HG03045 (cell line): Measurements from ENCODE around the gene ATP8A1.
A peak's percentile ranks its signal among the peaks of the same experiment; 100 is the strongest.
"Not testable (repeated sequence)": the region's sequence is repeated elsewhere in the genome, so short reads cannot be mapped to it uniquely, and the experiment has no call there.

Experiments used
- ATAC-seq: cut with Tn5 transposase; IDR thresholded peaks from one replicate; pipeline ENCODE4 v1.9.1; 2021; ENCODE audit warnings: mild to moderate bottlenecking, moderate library complexity; ENCODE audit not compliant: unreplicated experiment

The ATP8A1 gene

DNA sequence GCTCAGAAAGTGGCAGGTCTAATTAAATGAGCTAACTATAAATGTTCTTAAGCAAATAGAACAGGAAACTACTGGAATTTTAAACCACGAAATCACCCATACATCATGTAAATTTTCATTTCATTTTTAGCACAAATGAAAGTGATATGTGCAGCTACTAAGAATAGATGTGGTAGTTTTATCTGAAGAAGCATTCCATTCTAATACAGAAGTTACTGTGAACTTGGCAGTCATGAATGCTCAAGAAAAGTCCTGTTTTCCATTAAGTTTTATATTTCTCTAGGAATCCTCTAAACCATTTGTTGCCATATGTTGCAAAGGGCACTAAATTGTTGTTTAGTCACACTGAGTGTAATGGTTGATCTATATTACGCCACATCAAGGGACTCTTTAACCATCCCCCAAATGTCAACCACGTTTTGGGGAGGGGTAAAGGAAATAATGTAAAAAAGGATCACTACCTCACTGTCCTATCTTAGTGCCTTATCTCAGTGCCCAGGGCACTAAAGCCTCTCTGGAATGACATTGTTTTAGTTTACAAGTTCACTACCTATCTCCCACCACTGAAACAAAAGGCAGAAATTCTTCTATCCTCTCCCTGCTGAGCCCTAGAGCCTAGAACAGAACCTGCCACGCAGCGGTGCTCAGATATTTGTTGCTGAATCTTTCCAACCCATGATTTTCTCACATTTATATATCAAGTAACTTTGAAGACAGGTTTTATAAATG, 141.6 kb downstream of the ATP8A1 start:
- no peak for ATAC-seq

DNA sequence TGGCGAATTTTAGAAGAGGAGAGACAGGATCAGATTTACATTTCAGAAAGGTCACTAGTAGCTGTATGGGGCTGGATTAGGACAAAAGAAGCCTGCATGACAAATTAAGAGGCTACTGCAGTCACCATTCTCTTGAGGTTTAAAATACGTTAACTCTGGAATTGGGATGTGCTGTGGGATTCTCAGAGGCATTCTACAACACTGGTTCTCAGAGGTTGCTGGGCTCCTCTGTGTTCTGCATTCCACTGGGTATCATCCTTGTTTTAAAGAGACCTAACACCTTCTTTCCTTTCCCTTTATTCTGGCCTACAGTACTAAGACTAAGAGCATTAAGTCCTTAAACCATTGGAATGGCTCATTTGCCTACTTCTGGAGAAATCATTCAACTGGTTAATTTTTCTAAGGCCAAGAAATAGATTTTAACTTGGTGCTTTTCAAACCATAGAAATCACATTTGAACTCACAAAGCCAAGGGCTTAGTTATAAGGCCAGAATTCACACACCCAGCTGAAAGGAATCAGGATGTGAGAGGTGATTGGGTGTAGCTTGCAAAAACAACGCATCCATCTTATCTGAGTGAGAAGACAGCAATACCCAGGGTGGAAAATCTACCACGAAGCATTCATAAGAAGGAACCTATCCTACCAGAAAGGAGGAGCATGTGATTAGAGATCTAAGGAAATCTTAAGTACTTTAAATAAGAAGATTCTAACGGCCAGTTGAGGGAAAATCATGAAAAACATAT, 143.0 kb downstream of the ATP8A1 start:
- ATAC-seq, result no peak

DNA sequence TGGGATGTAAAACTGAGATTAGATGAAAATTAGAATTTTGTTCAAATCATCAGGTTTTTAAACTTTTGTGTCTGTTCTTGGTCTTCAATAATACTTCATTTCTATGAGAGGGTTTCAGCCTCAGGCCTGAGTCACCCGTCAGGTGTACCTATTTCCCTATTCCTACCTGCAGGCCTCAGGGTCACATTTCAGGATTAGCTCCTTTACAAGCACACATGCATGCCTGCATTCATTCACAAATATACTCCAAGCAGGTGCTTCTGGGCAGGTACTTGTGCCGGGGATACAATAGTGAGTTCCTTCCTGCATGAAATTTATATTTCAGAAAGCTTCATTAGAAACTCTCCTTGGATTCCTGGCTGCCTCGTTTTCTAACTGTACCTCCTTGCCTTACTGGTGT, 144.7 kb downstream of the ATP8A1 start:
- ATAC-seq, result no peak

DNA sequence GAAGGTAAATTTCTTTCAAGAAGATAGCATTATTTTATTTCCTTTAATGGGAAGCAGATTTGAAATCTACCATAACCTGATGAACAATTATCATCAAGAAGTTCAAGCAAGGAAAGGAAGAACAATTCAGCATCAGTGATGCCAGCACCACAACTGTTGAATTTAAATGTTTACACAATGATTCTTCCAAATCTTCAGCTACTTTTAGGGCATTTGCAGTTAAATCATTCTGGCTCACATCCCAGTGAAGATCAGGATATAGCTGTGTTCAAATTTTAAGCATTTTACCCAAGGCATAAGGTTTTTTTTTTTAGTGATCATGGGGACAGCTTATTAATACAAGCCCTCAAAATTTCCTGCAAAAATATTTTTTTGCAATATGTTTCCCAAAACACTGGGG, 146.7 kb downstream of the ATP8A1 start:
- ATAC-seq, result no peak

GRCh38 chr4:42501624-42502401, 155.1 kb downstream of the ATP8A1 start:
- no peak for ATAC-seq

DNA sequence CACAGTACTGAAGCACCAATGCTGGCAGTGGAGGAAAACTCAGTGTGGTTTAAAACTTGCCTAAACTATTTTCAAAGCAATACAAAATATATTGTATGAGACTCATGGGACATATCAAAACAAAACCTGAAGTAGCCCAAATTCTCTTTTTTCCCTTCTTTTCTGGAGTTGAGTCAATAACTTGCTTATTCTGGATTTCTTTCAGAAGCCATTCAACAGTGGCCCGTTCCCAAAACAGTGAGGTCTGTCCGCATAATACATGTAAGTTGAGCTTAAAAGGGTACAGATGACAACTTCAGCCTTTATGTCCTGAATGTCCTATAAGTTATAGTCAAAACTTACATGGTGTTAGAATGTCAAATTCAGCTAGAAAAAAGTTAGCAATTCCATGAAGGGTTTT, 158.9 kb downstream of the ATP8A1 start:
- no peak for ATAC-seq

- ATAC-seq, result no peak
These were observed 159.6 kb downstream of the ATP8A1 start for GRCh38 chr4:42497142-42497910.

- no peak for ATAC-seq
These were observed 163.9 kb downstream of the ATP8A1 start for GRCh38 chr4:42492962-42493361.

- no peak for ATAC-seq
These were observed 166.9 kb downstream of the ATP8A1 start for GRCh38 chr4:42490015-42490414.

DNA sequence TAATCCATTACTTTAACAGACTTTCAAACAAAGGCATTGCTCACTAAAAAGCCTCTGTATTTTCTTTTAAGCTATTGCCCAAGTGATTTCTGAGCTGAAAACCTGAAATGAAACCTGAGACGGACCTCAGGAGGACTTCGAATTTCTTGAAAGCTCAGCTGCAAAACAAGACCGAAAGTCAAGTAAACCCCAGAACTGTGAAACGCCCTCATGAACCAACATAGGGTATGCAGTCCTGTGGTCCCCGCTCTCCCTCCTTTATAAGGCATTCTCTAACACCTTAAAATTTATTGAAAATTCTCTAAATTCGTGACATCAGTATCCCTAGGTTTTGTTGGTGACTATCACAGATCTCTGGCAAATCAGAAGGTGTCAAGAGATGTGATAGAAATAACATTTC, 167.8 kb downstream of the ATP8A1 start:
- ATAC-seq, result peak; percentile 80

DNA sequence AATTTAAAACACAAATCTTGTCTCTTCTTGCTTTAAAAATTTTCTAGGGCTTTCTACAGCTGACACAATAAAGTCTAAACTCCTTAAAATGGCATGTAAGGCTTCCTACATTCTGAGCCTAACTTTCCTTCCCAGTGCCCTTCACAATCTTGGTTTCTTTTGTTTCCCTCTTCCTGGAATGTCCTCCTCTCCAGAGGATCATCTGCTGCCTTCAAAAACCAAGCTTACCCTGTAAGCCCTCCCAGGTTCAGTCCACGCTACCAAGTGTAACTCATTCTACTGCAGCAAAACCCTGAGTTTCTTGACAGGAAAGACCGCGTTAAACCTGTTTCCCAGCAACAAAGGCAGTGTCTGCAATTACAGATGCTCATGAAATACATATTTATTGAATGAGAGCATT, 168.4 kb downstream of the ATP8A1 start:
- no peak for ATAC-seq

- ATAC-seq, result peak; percentile 79
These were observed 168.8 kb downstream of the ATP8A1 start for GRCh38 chr4:42488114-42488513.

GRCh38 chr4:42487230-42487629, 169.7 kb downstream of the ATP8A1 start:
- no peak for ATAC-seq

DNA sequence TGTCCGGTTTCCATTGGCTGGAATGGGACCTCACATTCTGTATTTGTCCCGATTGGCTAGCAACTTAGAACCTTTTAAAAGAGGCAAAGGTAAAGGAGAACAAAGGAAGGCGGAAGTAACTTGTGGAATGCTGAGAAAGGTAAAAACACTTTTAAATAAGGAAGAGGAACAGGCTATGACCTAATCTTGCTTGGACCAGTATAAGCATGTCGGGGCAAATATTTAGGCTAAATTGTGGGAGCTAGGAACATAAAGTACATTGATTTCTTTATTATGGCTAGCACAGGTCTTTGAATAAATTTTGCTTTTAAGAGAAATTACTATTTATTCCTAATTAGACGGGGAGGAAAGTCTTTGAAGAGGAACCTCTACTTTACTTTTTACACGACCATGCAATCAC, 170.7 kb downstream of the ATP8A1 start:
- ATAC-seq, result not testable (repeated sequence)

- ATAC-seq, result no peak
These were observed 172.3 kb downstream of the ATP8A1 start for GRCh38 chr4:42484630-42485029.

- no peak for ATAC-seq
These were observed 173.2 kb downstream of the ATP8A1 start for GRCh38 chr4:42483426-42484379.

DNA sequence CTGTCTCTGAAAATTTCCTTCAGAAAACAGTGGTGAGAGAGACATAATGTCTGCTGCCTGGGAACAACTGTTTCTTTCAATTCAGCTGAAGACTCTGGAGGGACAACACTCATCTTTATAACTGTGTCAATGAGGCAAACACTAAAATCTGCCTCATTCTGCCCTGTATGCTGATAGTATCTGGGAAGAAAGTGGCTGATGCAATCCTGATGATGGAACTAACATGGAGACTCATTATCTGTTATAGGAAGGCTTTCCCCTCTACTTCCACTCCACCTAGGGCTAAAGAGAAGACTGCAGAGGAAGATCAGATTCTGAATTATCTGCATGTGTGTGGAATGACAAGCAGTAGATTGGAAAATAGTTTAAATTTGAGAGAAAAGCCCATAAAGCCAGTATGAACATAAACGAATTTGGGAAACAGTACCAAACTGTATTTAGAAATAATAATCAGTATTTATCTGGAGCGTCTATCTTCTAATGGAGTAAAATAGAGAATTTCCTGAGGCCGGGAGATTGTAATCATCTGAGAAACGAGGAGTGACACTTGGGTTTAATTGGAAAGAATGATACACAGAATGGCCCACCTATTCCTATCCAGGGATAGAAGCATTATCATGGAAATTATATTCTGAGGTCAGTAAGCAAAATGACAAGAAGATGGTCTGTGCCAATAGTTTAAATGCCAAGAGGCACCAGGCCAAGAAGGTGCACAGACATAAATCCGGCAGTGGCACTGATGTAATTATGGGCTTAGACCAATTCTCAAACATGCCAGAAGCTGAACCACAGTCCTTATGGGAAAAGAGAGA, 174.2 kb downstream of the ATP8A1 start:
- ATAC-seq, result no peak

DNA sequence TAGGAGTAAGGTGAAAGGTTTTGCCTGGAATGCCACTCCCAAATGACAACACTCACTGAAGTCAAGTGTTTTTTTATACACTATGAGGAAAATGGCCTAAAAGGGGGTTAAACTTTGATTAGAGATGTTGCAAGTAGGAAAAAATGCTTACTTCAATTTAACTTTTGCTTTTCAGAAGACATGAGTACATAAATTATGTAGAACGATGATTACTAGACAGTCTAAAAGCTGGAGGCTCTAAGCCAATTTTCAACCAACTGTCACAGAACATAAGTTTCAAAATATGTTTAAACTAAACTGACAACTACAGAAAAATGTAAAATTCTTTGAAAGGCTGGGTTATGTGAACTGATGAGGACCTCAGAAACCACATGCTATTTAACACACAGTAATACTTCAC, 176.2 kb downstream of the ATP8A1 start:
- no peak for ATAC-seq

DNA sequence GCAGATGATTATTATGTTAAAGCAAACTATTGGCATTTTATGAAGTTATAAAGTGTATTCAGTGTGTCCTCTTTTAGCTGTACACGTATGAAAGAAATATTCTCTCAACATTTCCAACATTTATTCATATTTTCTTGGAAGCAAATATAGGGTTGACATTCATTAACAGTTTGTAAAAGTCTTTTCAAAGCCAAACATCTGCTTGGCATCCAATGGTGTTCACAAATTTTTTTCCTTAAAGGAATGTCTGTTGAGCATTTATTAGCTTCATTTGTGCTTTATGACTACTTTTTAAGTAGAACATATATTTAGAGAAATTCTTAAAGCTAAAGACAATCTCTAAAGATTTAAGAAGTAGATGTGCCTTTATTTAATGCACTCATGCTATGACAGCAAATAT, 176.6 kb downstream of the ATP8A1 start:
- ATAC-seq, result no peak
